Fibroblast of skin of back (primary cell): ENCODE measurements around the gene KIAA1549.
"Not testable (repeated sequence)": the region's sequence is repeated elsewhere in the genome, so short reads cannot be mapped to it uniquely, and the experiment has no call there.

Experiments used
- DNase-seq: peaks from one replicate; pipeline ENCODE4 v3.0.0-alpha.2; 2013

Gene KIAA1549

DNA sequence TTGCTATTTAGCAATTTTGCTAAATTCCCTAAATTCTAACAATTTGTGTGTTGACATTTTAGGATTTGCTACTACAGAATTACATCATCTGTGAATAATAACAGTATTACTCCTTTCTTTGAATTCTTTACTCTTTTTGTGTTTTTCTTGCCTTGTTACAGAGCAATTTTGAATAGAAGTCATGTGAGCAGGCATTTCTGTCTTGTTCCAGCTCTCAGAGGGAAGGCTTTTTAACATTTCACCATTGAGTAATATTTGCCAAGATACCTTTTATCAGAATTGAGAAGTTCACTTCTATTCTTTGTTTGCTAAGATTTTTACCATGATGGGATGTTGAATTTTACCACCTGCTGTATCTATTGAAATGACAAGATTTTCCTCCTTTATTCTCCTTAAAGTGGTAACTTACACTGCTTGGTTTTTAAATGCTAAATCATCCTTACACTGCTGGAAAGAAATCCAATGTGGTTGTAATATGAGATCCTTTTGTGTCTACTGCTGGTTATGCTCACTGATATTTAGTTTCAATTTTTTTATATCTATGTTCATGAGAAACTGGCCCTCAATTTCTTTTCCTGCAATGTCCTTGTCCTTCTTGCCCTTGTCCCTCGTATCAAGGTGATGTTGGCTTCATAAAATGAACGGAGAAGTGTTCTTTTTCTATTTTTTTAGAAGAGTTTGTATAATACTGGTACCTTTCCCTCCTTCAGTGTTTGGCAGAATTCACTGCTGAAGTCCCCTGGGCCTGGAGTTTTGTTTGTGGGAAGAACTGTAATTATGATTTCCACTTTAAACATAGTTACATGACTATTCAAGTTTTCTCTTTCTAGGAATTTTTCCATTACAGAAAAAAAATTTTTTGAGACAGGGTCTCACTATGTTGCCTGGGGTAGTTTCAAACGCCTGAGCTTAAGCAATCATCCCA, 132.9 kb downstream of the KIAA1549 start:
- DNase-seq: no peak

DNA sequence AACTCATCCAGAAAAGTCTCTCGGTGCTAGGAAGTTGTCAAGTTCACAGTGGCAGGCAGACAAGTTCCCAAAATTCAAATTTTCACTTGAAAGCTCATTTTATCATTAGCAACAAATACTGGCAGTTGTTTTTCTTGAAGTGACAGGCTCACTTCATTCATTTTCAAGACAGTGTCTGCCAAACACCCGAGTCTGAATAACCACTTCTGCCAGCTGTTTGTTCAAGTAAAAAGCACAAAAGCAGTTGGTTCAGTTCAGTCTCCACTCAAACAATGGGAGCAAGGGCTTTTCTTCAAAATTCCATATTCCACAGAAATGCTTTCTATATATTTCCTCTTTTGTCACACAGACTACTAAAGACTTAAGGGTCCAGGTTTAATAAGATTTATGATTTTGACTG, 135.5 kb downstream of the KIAA1549 start:
- no peak for DNase-seq

DNA sequence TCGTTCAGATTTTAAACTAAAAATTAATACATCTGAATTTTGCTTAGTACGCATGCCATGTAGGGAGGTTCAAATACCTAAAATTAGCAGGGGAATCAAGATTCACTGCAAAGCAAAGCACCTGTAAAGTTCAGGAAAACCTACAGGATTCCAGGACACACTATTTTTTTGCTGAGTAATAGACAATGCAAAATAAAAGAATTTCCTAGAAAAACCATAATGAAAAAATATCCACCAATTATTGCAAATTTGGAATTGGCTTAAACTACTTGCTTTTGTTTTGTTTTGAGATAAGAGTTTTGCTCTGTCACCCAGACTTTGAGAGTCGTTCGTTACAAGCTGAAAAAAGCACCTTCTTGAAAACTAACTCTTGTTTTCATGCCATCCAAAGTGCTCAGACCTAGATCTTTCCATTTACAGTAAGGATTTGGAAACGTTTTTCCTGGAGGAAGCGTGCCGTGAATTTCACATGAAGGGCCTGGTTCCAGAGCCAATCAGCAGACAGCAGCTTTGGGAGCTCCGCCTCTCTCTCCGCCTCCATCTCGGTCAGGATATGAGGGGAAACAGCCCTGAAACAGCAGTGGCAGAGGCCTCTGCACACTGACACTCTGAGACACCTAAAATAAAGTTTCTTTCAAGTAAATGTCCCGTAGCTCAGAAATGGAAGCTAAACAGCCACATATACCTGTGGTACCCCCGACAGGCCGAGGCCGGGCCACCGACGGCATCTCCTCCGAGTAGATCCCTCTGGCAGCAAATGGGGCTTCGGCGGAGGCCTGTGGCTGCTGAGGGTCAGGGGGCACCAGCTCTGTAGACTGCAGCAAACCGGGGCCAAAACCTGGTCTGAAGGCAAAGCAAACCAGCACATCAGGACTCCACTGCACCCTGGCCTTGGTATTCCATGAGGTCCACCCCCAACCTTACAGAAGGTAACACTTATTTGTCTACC, 137.3 kb downstream of the KIAA1549 start:
- no peak for DNase-seq

DNA sequence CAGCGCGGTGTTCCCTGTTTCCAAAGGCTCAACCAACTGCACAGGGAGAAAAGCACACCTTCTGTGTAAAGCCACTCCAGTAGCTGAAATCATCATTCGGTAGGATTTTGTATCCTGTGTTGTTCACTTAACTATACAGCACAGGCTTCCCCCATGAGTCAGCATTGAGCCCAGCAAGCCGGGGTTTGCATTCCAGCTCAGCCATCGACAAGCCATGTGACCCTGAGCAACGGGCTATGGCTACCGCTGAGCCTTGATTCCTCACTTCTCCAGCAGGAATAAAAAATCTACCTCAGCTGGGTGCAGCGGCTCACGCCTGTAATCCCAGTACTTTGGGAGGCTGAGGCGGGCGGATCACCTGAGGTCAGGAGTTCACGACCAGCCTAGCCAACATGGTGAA, 139.1 kb downstream of the KIAA1549 start:
- peak; percentile 53 for DNase-seq

DNA sequence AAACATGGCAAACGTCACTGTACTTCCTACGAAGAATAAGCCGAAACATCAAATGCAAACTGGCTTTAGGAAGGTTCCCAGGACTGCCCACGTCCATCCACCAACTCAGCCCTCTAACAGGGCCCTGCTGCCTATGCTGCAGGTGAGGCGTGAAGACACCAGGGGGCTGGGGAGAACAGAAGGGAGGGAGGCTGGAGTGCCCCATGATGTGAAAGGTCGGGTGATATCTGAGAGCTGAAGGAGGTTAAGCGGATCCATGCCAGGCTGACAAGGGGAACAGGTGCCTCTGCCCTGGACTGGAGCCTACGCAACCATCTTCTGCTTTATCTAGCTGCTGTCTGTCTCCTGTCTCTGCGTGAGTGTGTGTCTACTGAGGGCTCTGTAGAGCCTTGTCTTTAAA, 143.0 kb downstream of the KIAA1549 start:
- DNase-seq: no peak

DNA sequence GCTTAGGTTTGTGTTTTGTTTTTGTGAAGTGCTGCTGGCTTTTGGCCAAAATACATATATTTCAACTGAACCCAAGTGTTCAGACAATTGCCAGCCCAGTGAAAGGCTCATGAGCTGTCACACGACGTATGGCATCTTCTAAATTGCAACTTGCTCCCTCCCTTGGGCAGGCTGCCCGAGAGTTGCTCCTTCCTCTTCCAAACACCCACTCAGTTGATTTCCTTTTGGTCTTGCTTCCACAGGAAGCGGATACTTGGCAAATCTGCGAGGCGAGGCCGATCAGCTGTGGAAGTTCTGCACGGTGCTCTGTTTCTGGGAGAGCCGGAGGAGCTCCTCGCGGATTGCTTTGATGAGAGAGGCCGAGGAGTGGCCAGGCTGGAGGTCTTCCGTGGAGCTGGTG, 143.6 kb downstream of the KIAA1549 start:
- DNase-seq: no peak

DNA sequence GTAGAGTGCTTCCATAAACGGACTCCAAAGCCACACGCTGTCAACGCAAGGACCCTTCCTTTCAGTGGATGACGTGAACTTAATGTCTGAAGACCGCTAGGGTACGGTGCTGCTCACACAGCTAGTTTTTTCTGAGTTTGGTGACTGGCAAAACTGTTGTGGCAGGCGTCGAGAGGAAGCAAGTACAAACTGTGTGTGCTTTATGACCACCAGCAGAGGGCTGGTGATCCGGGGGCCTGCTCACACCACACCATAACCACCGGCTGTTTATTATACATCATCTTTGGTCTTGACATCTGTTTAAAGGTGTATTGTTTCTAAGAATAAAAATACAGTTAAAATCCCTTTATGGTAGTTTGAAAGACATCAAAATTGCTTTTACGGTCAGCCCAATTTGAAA, 146.1 kb downstream of the KIAA1549 start:
- no peak for DNase-seq

DNA sequence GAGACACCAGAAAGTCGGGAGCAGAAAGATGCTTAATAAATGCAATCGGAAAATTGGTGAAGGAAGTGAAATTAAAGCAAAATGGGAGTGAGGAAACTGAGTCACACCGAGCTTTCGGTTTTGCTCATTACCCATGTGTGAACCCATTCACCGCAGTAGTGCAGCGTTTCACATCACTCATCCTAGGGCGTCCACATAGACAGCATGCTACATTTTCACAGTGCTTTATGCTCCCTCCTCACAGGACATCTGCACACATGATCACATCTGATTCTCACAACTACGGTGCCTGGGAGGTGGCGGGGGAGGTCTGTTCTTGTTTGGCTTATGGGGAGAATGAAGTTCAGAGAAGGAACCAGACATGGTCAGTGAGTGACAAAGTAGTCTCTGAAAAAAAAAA, 146.6 kb downstream of the KIAA1549 start:
- DNase-seq: no peak

DNA sequence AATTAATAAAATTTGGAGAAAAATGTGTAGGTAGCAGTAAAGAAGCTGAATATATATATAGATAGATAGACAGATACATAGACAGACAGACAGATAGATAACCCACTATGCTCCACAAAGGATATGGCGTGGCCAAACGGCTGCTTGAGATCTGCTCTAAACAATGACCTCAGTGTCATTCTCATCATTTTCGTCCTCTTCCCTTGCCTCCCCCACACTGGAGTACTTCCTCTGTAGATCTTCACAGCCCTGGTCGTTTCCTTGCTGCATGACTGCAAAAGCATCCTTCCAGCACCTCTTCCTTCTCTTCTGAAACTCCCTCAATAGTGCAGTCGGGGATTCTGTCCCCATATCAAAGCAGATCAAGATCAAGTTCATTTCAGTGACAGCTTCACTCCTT, 147.6 kb downstream of the KIAA1549 start:
- DNase-seq: no peak

DNA sequence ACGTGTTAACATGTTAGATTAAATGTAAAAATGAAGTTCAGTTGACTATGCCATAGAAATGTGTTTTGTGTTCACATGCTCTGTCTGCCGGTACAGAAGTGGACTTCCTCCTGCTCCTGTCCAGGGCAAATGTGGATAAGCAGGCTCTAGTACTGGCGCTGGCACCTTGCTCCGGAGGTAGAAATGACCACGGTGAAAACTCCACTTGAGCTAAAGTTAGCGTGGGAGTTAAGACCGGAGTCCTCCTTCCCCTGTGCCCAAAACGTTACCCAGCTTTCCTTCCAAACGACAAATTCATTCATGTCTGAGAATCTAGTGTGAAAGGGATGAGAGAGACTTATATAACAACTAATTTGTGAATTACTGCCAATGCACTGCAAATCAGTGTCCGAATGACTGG, 148.2 kb downstream of the KIAA1549 start:
- DNase-seq: no peak

DNA sequence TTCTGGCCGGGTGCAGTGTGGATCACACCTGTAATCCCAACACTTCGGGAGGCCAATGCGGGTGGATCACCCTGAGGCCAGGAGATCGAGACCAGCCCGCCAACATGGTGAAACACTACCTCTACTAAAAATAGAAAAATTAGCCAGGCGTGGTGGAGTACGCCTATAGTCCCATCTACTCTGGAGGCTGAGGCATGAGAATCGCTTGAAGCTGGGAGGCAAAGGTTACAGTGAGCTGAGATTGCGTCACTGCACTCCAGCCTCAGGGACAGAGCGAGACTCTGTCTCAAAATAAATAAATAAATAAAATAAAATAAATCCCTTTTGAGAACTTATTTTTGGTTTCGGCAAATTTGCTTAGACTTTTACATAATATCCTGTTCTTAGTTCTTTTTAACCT, 151.9 kb downstream of the KIAA1549 start:
- DNase-seq: no peak

DNA sequence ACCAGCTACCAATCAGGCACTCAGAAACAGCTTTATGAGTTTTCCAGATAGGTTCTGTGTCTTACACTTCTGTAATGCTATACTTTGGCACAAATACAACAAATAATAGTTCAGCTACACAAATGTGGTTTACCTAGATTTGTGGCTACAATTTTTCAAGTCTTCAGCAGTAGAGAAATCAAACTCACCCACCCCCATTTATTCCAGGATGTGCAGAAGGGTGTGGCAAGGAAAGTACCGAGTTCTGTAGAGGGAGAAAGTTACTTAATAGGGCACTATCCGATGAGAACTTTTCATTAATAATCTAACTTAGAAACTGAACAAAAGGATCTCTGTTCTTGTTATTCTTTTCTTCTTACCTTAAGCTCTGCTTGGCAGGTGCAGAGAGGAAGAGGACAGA, 152.9 kb downstream of the KIAA1549 start:
- DNase-seq: no peak

DNA sequence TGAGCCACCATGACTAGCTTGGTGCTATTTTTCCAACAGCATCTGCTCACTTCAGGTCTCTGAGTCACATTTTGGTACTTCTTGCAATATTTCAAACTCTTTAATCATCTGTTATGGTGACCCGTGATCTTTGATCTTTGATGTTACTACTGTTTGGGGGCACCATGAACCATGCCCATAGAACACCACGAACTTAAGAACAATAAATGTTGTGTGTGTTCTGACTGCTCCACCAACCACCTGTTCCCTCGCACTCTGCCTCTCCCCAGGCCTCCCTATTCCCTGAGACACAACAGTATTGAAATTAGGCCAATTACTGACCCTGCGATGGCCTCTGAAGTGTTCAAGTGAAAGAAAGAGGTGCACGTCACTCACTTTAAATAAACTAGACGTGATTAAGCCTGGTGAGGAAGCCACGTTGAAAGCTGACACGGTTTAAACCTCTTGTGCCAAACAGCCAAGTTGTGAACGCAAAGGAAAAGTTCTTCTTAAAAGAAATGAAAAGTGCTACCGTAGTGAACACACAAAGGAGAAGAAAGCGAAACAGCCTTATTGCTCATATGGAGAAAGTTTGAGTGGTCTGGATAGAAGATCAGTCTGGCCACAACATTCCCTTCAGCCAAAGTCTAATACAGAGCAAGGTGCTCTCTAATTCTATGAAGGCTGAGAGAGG, 156.0 kb downstream of the KIAA1549 start:
- no peak for DNase-seq

DNA sequence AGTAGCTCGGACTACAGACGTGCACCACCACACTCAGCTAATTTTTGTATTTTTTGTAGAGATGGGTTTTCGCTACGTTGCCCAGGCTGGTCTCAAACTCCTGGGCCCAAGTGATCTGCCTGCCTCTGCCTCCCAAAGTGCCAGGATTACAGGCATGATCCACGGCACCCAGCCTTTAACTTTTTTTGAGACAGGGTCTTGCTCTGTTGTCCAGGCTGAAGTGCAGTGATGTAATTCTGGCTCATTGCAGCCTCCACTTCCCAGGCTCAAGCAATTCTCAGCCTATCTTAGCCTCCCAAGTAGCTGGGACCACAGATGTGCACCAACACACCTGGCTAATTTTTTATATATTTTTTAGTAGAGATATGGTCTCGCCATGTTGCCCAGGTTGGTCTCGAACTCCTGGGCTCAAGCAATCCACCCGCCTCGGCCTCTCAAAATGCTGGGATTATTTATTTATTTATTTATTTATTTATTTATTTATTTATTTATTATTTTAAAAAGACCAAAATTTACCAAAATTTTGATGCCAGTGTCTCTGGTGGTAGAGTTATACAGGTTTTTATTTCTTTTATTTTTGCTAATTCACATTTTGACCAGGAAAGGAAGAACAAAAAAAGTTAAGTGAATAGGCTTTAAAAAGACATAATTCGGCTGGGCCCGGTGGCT, 158.2 kb downstream of the KIAA1549 start:
- no peak for DNase-seq

DNA sequence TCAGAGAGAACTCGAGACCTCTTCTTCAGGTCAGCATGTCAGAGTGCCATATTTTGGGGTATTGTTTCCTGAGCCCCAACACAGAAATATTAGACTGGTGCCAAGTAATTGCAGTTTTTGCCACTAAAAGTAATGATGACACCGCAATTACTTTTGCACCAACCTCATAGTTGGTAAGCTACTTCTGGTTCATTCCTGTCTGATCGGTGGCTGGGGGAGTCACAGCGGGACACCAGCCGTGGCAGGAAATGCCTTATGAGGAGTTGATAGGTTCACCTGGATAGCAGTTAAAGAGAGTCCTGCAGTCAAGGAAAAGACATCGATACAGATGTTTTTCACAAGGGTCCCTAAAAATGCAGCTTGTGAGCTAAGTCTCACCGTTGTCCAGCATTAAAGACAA, 159.3 kb downstream of the KIAA1549 start:
- no peak for DNase-seq

DNA sequence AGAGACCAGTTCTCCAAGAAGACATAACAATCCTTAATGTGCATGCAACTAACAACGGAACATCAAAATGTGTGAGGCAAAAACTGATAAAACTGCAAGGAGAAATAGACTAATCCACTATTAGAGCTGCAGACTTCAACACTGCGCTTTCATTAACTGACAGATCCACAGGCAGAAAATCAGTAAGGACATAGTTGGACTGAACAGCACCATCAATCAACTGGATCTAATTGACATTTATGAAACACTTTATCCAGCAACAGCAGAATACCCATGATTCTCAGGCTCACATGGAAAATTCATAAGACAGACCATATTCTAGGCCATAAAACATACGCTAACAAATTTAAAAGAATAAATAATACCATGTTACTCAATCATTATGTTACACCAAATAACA, 161.6 kb downstream of the KIAA1549 start:
- no peak for DNase-seq

DNA sequence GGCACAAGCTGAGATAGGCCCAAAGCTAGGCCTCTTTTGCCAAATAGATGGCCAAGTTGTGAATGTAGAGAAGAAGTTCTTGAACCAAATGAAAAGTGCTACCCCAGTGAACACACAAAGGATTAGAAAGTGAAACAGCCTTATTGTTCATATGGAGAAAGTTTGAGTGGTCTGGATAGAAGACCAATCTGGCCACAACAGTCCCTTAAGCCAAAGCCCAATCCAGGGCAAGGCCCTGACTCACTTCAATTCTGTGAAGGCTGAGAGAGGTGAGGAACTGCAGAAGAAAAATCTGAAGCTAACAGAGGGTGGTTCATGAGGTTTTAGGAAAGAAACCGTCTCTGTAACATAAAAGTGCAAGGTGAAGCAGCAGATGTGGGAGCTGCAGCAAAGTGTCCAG, 164.5 kb downstream of the KIAA1549 start:
- DNase-seq: no peak

DNA sequence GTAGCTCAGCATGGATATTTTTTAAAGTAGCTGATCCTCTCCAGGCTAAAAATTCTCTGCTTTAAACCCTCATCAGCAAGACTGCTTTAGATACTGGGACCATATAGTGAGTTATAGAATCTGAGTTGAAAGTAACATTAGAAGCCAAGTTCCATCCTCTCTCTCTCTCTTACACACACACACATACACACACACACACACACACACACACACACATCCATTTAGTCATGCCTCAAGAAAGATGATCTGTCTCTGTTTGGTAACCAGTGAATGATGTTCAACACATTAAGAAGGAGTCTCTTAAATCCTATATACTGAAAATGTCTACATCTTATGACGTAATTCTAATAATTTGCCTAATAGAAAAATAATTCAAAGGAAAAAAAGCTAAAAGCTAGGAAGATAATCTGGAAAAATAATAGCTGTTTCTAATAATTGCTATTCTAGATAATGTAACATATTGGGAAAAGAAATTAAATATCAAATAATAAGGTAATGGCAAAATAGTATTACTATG, 166.3 kb downstream of the KIAA1549 start:
- no peak for DNase-seq

DNA sequence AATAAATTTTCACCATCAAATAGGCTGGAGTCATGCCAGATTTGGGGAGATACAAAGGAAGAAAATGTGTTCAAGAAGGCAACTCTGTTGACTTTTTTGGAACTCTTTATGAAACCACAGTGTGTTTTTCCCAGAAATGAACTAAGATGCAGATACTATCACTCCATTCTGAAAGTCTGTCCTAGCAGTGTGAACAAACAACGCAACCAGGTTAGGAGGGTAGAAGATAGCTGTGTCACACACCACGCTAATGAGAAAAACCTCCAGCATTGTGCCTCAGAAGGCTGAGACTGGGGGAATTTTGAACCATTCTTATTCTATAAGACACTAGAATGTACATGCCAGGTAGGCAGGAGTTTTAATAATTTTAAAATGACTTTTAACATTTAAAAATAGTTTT, 167.2 kb downstream of the KIAA1549 start:
- DNase-seq: no peak

DNA sequence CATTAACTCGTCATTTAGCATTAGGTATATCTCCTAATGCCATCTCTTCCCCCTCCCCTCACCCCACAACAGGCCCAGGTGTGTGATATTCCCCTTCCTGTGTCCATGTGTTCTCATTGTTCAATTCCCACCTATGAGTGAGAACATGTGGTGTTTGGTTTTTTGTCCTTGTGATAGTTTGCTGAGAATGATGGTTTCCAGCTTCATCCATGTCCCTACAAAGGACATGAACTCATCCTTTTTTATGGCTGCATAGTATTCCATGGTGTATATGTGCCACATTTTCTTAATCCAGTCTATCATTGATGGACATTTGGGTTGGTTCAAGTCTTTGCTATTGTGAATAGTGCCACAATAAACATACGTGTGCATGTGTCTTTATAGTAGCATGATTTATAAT, 169.9 kb downstream of the KIAA1549 start:
- not testable (repeated sequence) for DNase-seq

DNA sequence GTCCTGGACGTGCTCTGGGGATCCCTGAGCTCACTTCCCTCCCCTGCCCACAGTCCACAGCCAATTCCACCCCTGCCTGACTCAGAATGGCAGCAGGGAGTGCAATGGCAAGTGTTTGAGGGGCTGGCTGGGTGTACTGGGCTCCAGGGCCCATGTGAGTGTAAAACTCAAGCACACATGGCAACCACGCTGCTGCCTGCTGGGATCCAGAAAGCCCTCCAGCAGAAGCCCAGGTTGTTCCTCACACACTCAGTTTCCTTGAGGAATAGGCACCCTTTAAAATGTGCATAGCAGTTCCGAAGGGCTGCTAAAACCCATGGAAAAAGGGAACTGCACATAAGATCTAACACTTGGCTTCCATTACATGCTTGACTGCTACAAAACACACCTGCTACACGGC, 171.8 kb downstream of the KIAA1549 start:
- DNase-seq: no peak

DNA sequence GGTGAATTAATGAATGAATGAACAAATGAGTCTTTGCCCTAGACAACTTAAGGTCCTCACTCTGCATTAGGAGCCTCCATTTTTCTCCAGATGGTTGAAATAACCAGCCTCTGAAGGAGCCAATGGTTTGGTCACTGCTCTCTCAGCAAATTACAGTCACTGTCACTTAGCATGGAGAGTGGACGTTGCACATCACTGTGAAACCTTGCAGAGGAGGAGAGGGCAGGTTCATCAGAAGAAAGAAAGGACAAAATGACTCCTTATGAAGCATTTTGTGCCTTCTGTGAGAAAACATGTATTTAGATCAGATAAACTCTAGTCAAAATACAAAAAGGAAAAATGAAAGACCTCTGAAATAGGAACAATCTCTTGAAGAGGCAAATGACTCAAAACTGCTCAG, 176.6 kb downstream of the KIAA1549 start:
- no peak for DNase-seq
